GM19193 (cell line): Measurements from ENCODE around the gene GPRIN2.

Source experiments
- POLR2A ChIP-seq: IDR thresholded peaks from 4 replicates; pipeline ENCODE4 v1.6.1; 2011; ENCODE audit not compliant: insufficient read depth, insufficient read length; ENCODE audit errors: extremely low read depth

Gene GPRIN2

GRCh38 chr10:46530249-46531186 is 25.9 kb downstream of the GPRIN2 start:
- no peak for TF ChIP-seq POLR2A

- no peak for TF ChIP-seq POLR2A
Observed at GRCh38 chr10:46528675-46529615, 27.5 kb downstream of the GPRIN2 start.

- no peak for TF ChIP-seq POLR2A
Observed at GRCh38 chr10:46528171-46528671, 28.2 kb downstream of the GPRIN2 start.

- no peak for TF ChIP-seq POLR2A
Observed at GRCh38 chr10:46527241-46527811, 29.1 kb downstream of the GPRIN2 start.

GRCh38 chr10:46526682-46527038 is 29.8 kb downstream of the GPRIN2 start:
- no peak for TF ChIP-seq POLR2A

GRCh38 chr10:46525824-46526681 is 30.4 kb downstream of the GPRIN2 start:
- TF ChIP-seq POLR2A: no peak

GRCh38 chr10:46525177-46525823 is 31.2 kb downstream of the GPRIN2 start:
- TF ChIP-seq POLR2A: no peak

- no peak for TF ChIP-seq POLR2A
Observed at GRCh38 chr10:46524472-46525176, 31.8 kb downstream of the GPRIN2 start.

GRCh38 chr10:46523962-46524471 is 32.4 kb downstream of the GPRIN2 start:
- no peak for TF ChIP-seq POLR2A

- TF ChIP-seq POLR2A: no peak
Observed at GRCh38 chr10:46523119-46523961, 33.1 kb downstream of the GPRIN2 start.

- no peak for TF ChIP-seq POLR2A
Observed at GRCh38 chr10:46522295-46523118, 34.0 kb downstream of the GPRIN2 start.

- TF ChIP-seq POLR2A: no peak
Observed at GRCh38 chr10:46520941-46521340, 35.5 kb downstream of the GPRIN2 start.

- TF ChIP-seq POLR2A: no peak
Observed at GRCh38 chr10:46520381-46520780, 36.1 kb downstream of the GPRIN2 start.
